Stomach smooth muscle (tissue), 2 donors: ENCODE data around the gene SLC22A12.
"Not testable (repeated sequence)": the region's sequence is repeated elsewhere in the genome, so short reads cannot be mapped to it uniquely, and the experiment has no call there.

Experiments
- H3K27ac ChIP-seq: one replicate; pipeline ENCODE4 v1.7.0; 2013; ENCODE audit warnings: mild to moderate bottlenecking, low read length, inconsistent platforms
- H3K27me3 ChIP-seq, 2 donors: one replicate each; pipeline ENCODE4 v1.7.0; 2013; ENCODE audit warnings: low read length in 2 of 2; ENCODE audit not compliant: insufficient read depth in 2 of 2, control insufficient read depth in 1 of 2
- H3K36me3 ChIP-seq, 2 donors: one replicate each; pipeline ENCODE4 v1.7.0; 2013; ENCODE audit warnings: low read length in 2 of 2; ENCODE audit not compliant: control insufficient read depth in 2 of 2, insufficient read depth in 2 of 2
- H3K4me1 ChIP-seq: one replicate; pipeline ENCODE4 v1.7.0; 2013; ENCODE audit warnings: low read length; ENCODE audit not compliant: control insufficient read depth, insufficient read depth
- H3K4me3 ChIP-seq, 2 donors: one replicate each; pipeline ENCODE4 v1.7.0; 2013; ENCODE audit warnings: low read length in 2 of 2
- H3K9ac ChIP-seq, 2 donors: one replicate each; pipeline ENCODE4 v1.7.0; 2013; ENCODE audit warnings: low read length in 2 of 2, mild to moderate bottlenecking in 1 of 2
- H3K9me3 ChIP-seq, 2 donors: one replicate each; pipeline ENCODE4 v1.7.0; 2013; ENCODE audit warnings: low read length in 2 of 2; ENCODE audit not compliant: control insufficient read depth in 2 of 2
- donor health status: healthy.
- donor health status: Pancreatic carcinoma.

The SLC22A12 gene

DNA sequence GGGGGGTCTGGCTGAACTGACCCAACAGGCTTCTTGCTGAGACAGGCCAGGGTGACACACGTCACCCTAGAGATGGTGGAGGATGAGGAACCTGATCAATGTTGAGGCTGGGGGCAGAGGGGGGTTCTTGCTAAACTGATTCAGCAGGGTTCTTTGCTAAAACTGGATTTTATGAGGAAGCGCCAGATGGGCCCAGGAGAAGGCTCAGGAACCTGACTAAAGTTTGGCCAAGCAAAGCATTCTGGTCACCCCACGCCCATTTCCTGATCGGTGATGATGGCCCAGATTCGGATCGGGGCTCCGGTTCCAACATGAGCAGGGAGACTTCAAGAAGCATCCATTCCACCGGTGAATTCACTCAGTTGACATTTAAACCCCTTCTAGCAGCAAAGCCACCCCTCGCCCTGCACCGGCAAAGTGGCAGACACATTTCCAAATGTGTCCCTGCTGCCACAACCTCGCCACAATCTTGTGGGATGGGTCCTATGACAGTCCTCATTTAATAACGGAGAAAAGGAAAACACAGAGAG, 34.2 kb upstream of the SLC22A12 start:
- Histone ChIP-seq H3K27me3 (peaks cover 0 to 3% of the 10 kb centered on the region in 2 donors), H3K27ac (no peak overlapping the region), H3K9ac (no peak overlapping the region), H3K36me3 (no peaks in the 10 kb centered on the region), H3K4me1 (peaks cover 16% of the 10 kb centered on the region), H3K9me3 (no peaks in the 10 kb centered on the region), H3K4me3 (no peak overlapping the region)

DNA sequence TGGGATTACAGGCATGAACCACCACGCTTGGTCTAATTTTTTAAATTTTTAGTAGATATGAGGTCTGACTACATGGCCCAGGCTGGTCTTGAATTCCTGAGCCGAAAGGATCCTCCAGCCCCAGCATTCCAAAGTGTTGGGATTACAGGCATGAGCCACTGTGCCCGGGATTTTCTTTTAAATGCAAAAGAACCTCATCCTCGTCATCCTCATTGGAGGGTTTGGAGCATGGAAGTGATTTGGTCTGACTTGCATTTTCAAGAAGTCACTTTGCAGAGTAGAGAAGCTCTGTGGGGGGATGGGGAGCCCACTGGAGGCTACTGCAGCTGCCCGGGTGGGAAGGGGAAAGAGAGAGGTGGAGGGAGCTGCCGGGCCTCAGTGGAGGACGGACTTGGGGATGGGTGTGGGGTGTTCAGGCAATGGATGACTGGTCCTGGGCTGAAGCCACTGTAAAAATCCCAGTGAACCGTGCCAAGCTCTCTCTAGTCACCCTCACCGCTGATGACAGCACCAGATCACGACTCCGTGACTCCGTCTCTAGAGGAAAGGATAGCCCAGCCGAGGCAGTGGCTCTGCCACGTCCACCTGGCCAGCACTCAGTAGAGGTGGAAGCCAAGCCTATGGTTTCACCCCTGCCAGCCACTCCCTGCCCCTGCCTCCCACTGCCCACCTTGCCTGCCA, 32.8 kb upstream of the SLC22A12 start:
- no peak overlapping the region for H3K4me3 ChIP-seq

DNA sequence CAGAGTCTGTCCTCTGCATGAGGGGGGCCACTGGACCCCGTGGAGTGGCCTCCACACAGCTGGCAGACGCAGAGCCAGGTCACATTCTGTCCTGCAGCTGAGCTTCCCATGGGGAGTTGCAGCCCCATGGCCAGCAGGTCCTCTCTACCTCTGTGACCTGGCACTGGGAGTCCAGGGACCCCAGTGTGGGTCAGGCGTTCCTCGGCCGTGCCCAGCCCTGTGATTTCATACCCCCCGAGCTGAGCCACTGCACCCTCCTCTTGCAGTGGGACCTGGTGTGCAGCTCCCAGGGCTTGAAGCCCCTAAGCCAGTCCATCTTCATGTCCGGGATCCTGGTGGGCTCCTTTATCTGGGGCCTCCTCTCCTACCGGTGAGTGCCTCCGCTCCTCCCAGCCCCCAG, 32.2 kb upstream of the SLC22A12 start:
- H3K9ac ChIP-seq: no peak overlapping the region
- no peak overlapping the region for H3K27ac ChIP-seq
- H3K36me3 ChIP-seq: no peaks in the 10 kb centered on the region
- no peaks in the 10 kb centered on the region for H3K9me3 ChIP-seq
- H3K4me1 ChIP-seq: peaks cover 9% of the 10 kb centered on the region
- H3K4me3 ChIP-seq: no peak overlapping the region
- peaks cover 0 to 3% of the 10 kb centered on the region in 2 donors for H3K27me3 ChIP-seq

More for the DNA sequence above, 32.8 kb upstream of the SLC22A12 start:
- Histone ChIP-seq H3K4me1 (peaks cover 15% of the 10 kb centered on the region), H3K9me3 (no peaks in the 10 kb centered on the region), H3K27ac (no peak overlapping the region), H3K9ac (no peak overlapping the region), H3K27me3 (peaks cover 0 to 3% of the 10 kb centered on the region in 2 donors), H3K36me3 (no peaks in the 10 kb centered on the region)

DNA sequence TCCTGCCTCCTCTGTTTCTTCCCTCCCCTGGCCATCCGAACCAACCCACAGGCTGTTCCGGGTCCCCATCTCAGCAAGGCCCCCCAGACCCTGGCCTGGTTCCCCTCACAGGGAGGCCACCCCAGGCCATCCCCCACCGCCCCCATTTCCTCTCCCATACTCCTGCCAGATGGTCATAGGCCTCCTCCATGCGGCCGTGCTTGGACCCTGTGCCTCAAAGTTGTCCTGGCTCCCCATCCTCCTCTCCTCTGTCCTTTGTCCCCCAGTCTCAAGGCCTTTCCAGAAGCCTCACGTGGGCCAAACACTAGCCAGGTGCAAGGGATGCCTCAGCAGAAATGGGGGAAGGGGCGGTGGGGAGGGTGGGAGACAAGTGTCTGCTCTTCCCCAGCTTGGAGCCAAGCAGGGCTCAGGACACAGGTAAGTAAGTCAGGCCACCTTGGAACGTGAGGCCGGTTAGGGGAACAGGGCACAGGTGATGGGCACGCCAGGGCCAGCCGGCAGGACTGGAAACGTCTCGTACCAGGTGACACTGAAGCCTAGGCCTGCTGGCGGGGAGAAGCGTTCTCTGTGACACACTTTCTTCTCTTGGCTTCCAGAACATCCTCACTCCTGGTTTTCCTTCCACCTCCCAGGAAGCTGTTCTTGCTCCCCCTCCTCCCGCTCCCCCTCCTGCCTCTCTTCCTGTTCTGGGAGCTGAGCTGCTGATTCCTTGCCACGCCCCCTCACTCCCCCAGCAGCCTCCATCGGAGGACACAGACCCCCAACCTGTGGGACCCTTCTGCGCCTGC, 31.5 kb upstream of the SLC22A12 start:
- H3K4me1 ChIP-seq: peaks cover 2% of the 10 kb centered on the region
- peaks cover 0 to 3% of the 10 kb centered on the region in 2 donors for H3K27me3 ChIP-seq
- H3K9ac ChIP-seq: no peak overlapping the region
- no peak overlapping the region for H3K4me3 ChIP-seq
- no peaks in the 10 kb centered on the region for H3K9me3 ChIP-seq
- H3K36me3 ChIP-seq: no peaks in the 10 kb centered on the region
- no peak overlapping the region for H3K27ac ChIP-seq

DNA sequence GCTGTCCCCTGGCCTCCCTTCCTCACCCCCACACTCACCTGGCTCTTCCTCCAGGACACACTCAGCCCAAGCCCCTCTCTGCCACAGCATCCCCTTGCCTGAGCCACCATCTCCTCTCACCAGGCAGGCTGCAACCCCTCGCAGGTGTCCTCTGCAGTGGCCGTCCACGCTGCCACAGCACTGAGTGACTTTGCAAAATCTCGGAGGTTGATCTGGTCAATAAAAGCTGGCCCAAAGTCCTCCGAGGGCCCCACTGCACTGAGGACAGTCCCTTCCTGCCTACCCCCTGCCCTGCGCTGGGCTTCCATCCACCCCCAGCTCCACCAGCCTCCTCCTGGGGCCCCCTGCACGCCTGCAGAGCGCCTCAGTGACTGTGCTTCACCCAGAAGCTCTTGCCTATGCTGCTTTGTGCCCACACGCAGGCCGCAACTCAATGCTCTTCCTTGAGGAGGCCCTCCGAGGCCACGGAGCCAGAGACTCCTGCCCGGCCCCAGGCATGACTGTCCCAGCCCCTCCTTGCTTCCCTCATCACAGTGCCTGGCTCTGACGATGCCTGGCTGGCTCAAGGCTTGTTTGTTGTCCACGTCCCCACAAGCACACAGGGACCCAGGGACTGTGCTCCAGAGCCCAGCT, 30.8 kb upstream of the SLC22A12 start:
- peaks cover 0 to 3% of the 10 kb centered on the region in 2 donors for H3K27me3 ChIP-seq
- H3K9me3 ChIP-seq: no peaks in the 10 kb centered on the region
- no peak overlapping the region for H3K4me3 ChIP-seq
- H3K27ac ChIP-seq: no peak overlapping the region
- no peaks in the 10 kb centered on the region for H3K4me1 ChIP-seq
- H3K9ac ChIP-seq: no peak overlapping the region
- H3K36me3 ChIP-seq: no peaks in the 10 kb centered on the region

DNA sequence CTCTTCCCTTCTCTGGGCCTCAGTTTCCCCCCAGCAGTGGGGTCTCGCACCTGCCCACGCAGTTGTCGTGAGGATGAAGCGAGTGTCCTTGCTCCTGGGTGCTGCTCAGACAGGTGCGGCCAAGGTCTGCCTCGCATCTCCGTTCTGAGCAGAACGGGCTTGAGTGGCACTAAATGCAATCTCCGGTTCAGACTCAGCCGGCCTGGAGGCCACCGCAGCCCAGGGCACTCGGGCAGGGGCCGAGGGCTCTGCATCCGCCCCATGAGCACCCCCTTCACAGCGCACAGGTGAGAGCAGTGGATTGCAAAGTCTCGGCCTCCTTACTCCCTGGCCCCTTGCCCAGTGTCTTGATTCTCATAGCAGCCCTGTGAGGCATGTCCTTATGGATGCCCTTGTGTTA, 30.1 kb upstream of the SLC22A12 start:
- Histone ChIP-seq H3K9me3 (no peaks in the 10 kb centered on the region), H3K27ac (no peak overlapping the region), H3K36me3 (no peaks in the 10 kb centered on the region), H3K9ac (no peak overlapping the region), H3K4me1 (no peaks in the 10 kb centered on the region), H3K4me3 (no peak overlapping the region), H3K27me3 (peaks cover 0 to 3% of the 10 kb centered on the region in 2 donors)

DNA sequence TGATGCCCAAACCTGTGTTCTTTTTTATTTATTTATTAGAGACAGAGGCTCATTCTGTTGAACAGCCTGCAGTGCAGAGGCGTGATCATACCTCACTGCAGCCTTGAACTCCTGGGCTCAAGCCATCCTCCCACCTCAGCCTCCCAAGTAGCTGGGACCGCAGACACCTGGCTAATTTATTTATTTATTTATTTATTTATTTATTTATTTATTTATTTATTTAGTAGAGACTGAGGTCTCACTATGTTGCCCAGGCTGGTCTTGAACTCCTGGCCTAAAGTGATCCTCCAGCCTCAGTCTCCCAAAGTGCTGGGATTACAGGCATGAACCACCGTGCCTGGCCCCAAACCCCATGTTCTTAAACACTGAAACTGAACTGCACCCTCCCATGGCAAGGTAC, 29.6 kb upstream of the SLC22A12 start:
- H3K27ac ChIP-seq, H3K4me3 ChIP-seq, H3K4me1 ChIP-seq, H3K9me3 ChIP-seq, H3K36me3 ChIP-seq, H3K27me3 ChIP-seq, H3K9ac ChIP-seq: not testable (repeated sequence)

DNA sequence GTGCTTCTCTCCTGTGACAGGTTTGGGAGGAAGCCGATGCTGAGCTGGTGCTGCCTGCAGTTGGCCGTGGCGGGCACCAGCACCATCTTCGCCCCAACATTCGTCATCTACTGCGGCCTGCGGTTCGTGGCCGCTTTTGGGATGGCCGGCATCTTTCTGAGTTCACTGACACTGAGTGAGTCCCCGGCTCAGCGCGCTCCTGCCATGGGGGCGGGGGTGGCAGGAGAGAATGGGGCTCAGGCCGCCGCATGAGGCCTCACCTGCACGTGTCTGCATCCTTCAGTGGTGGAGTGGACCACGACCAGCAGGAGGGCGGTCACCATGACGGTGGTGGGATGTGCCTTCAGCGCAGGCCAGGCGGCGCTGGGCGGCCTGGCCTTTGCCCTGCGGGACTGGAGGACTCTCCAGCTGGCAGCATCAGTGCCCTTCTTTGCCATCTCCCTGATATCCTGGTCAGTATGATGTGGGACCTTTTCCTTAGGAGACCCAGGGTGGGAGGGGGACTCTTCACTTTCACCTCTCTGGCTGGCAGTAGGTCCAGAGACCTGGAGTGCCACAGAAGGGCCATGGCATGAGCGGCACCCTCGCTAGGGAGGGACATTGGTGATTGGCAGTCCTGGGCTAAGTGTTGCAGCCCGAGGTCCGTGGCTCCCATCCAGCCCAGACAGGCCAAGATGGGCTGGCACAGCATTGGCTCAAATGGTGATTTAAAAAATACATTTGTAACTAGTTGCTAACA, 28.9 kb upstream of the SLC22A12 start:
- Histone ChIP-seq H3K27ac (no peak overlapping the region), H3K9ac (no peak overlapping the region), H3K4me3 (no peak overlapping the region), H3K36me3 (no peaks in the 10 kb centered on the region), H3K9me3 (no peaks in the 10 kb centered on the region), H3K4me1 (peaks cover 3% of the 10 kb centered on the region), H3K27me3 (peaks cover 0 to 3% of the 10 kb centered on the region in 2 donors)

DNA sequence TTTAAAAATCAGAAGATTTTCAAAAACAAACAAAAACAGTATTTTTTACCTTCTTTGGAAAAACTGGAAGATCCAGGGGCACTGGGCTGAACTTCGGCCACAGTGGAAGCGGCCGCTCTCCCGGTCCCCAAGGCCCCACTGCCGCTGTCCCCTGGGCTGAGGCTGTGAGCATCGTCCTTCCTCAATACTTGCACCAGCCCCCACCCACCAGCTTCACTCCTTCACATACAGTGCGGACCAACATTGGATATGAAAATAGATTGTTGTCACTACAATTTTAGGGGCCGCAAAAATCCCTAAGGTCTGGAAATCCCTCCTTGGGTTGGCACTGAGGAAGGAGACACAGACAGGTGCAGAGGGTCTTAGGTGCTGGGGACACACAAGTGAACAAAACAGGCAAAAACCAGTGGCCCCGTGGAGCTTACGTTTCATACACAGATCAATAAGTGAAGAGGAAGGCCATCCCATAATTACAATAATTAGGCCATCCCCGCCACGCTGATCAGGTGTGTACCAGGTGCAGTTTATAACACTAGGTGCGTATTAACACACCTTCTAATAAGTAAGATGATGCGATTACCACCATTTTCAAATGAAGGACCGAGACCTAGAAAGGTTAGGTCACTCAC, 28.2 kb upstream of the SLC22A12 start:
- Histone ChIP-seq H3K36me3 (no peaks in the 10 kb centered on the region), H3K9me3 (no peaks in the 10 kb centered on the region), H3K9ac (no peak overlapping the region), H3K4me3 (no peak overlapping the region), H3K27ac (no peak overlapping the region), H3K27me3 (peaks cover 0 to 3% of the 10 kb centered on the region in 2 donors), H3K4me1 (peaks cover 3% of the 10 kb centered on the region)

DNA sequence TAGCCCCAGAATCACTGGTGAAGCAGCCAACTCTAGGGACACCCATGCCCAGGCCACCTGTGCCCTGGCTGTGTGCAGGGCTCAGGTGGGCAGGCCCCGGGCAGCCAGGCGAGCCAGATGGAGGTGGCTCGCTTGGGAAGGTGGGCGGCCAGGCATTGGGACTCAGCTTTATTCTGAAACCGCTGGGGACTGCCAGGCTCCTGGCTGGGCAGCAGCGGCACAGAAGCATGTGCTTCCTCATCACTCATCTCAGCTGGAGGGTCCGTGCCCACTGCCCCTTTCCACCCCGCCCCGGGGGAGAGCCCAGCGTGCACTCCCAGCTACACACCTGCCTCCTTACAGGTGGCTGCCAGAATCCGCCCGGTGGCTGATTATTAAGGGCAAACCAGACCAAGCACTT, 27.1 kb upstream of the SLC22A12 start:
- Histone ChIP-seq H3K27ac (no peak overlapping the region), H3K4me1 (peaks cover 3% of the 10 kb centered on the region), H3K4me3 (no peak overlapping the region), H3K9ac (no peak overlapping the region), H3K9me3 (no peaks in the 10 kb centered on the region), H3K27me3 (peaks cover 0 to 3% of the 10 kb centered on the region in 2 donors), H3K36me3 (no peaks in the 10 kb centered on the region)
